Erythroblast (primary cell): ENCODE measurements around the gene LNX2.

Experiments used
- GATA1 ChIP-seq: IDR thresholded peaks from 2 replicates; pipeline ENCODE4 v1.6.1; 2011; ENCODE audit warnings: low read depth, mild to moderate bottlenecking, control low read depth, low read length, moderate library complexity
- POLR2A ChIP-seq: IDR thresholded peaks from 2 replicates; pipeline ENCODE4 v1.6.1; 2011; ENCODE audit warnings: mild to moderate bottlenecking, low read length

- TF ChIP-seq POLR2A = no peak
- TF ChIP-seq GATA1 = no peak
Observed at GRCh38 chr13:27658546-27658945, 38.2 kb upstream of the LNX2 start.
